ENCODE measurements around the gene ZDHHC5.

GRCh38 chr11:57635246-57635645 lies 32.7 kb upstream of the ZDHHC5 start:
- TF ChIP-seq EZH2 (IDR thresholded peaks at IDR 0.05; ENCODE audit: borderline replicate concordance, insufficient read depth, low read depth, low read length, poor library complexity, severe bottlenecking) (no peak), CTCF (IDR thresholded peaks at IDR 0.05) (no peak)
